Osteocyte (in vitro differentiated cells): Measurements from ENCODE around the gene PKHD1. TPM values are rescaled to one million over a fixed set of nuclear protein-coding genes. Genes with fewer than 3 reads are reported as not detected.
"Not testable (repeated sequence)": the region's sequence is repeated elsewhere in the genome, so short reads cannot be mapped to it uniquely, and the experiment has no call there.

Source experiments
- DNase-seq: peaks from one replicate; pipeline ENCODE4 v3.0.0; 2021; ENCODE audit warnings: mixed read lengths; ENCODE audit not compliant: unreplicated experiment; ENCODE audit errors: extremely low spot score
- H3K27ac Mint-ChIP-seq: one replicate; pipeline ENCODE4 v1.8.0; 2021; ENCODE audit warnings: mild to moderate bottlenecking, mixed read lengths; ENCODE audit not compliant: unreplicated experiment
- H3K27me3 Mint-ChIP-seq: one replicate; pipeline ENCODE4 v1.8.0; 2021; ENCODE audit warnings: mixed read lengths; ENCODE audit not compliant: unreplicated experiment
- H3K36me3 Mint-ChIP-seq: one replicate; pipeline ENCODE4 v1.8.0; 2021; ENCODE audit warnings: mixed read lengths; ENCODE audit not compliant: unreplicated experiment
- H3K4me1 Mint-ChIP-seq: one replicate; pipeline ENCODE4 v1.8.0; 2021; ENCODE audit warnings: mixed read lengths; ENCODE audit not compliant: unreplicated experiment
- H3K4me3 Mint-ChIP-seq: one replicate; pipeline ENCODE4 v1.8.0; 2021; ENCODE audit warnings: mild to moderate bottlenecking, moderate library complexity, mixed read lengths; ENCODE audit not compliant: unreplicated experiment
- H3K9me3 Mint-ChIP-seq: one replicate; pipeline ENCODE4 v1.8.0; 2021; ENCODE audit warnings: mixed read lengths; ENCODE audit not compliant: unreplicated experiment
- total RNA-seq: library from RNA; stranded (reverse); gene quantifications from 2 replicates; pipeline ENCODE4 v1.2.1, GENCODE V29; 2021
- TF ChIP-seq, protein P1 (sequence below): fragments of 200-600 bp; sonication (generic); IDR thresholded peaks from 2 replicates; pipeline ENCODE4 v1.5.0; 2021; ENCODE audit warnings: antibody characterized with exemption, mild to moderate bottlenecking, moderate library complexity

PKHD1 gene
- total RNA-seq, 1 donor from 2014 or later = not detected

DNA sequence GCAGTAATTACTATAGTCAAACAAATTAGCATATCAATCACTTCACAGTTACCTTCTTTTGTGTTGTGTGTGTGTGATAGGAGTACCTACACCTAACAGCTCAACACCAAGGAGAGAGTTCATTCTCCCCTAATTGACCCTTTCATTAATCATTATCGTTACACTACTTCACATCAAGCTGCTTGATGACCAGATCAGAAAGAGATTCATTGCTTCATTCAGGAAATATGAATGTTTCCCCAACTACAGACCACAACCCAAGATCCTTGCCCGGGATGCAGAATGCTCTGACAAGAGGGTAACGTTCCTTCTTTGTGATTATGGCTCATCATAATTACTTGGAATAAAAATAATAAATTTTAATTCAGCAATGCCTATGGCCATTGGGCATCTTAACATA is 132.7 kb downstream of the PKHD1 start:
- no peak for DNase-seq
- H3K9me3 Mint-ChIP-seq = no peaks in the 10 kb centered on the region
- no peak overlapping the region for H3K27ac Mint-ChIP-seq
- peaks cover 5% of the 10 kb centered on the region for H3K27me3 Mint-ChIP-seq
- H3K36me3 Mint-ChIP-seq = no peaks in the 10 kb centered on the region
- no peak overlapping the region for H3K4me3 Mint-ChIP-seq
- TF ChIP-seq, protein P1, sequence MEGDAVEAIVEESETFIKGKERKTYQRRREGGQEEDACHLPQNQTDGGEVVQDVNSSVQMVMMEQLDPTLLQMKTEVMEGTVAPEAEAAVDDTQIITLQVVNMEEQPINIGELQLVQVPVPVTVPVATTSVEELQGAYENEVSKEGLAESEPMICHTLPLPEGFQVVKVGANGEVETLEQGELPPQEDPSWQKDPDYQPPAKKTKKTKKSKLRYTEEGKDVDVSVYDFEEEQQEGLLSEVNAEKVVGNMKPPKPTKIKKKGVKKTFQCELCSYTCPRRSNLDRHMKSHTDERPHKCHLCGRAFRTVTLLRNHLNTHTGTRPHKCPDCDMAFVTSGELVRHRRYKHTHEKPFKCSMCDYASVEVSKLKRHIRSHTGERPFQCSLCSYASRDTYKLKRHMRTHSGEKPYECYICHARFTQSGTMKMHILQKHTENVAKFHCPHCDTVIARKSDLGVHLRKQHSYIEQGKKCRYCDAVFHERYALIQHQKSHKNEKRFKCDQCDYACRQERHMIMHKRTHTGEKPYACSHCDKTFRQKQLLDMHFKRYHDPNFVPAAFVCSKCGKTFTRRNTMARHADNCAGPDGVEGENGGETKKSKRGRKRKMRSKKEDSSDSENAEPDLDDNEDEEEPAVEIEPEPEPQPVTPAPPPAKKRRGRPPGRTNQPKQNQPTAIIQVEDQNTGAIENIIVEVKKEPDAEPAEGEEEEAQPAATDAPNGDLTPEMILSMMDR = no peak
- no peaks in the 10 kb centered on the region for H3K4me1 Mint-ChIP-seq

DNA sequence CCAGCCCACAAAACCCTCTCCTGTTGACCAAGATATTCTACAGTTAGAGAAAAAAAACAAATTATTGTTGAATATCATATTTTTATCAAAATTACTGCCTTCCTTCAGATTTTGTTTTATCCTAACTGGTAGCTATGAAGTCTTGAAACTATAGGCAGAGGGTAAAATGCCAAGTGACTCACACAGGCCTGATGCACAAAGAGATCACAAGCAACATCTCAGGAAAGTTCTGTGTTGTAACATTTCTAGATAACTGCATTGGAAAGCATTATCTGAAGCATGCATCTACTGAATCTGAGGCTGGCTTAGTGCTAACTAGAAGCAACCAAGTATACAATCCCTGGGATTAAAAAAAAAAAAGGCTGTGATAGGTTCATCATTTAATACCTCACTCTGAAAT is 134.2 kb downstream of the PKHD1 start:
- Mint-ChIP-seq H3K4me1 (no peaks in the 10 kb centered on the region), H3K4me3 (no peak overlapping the region), H3K36me3 (no peaks in the 10 kb centered on the region), H3K27ac (no peak overlapping the region), H3K27me3 (peaks cover 5% of the 10 kb centered on the region), H3K9me3 (no peaks in the 10 kb centered on the region)
- no peak for DNase-seq
- TF ChIP-seq, protein P1 = no peak

DNA sequence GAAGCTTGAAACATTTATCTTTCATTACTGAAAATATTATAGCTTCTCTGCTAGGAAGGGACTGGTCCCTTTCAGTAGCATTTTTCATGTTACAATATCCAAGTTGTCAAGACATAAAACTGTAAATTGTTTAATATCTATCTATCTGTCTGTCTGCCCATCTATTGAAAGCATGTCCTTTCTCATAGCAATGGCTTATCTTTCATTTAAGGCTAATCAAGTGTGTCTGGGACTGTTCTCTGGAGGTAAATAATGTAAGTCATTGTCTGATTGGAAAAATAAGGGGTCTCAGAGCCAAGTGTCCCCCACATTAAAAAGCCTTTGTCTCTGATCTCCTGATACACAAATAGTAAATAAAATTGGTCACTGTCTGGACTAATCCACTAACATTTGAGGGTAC is 135.5 kb downstream of the PKHD1 start:
- Mint-ChIP-seq H3K9me3 (no peaks in the 10 kb centered on the region), H3K4me3 (no peak overlapping the region), H3K4me1 (no peaks in the 10 kb centered on the region), H3K27me3 (peaks cover 5% of the 10 kb centered on the region), H3K27ac (no peak overlapping the region), H3K36me3 (no peaks in the 10 kb centered on the region)
- no peak for DNase-seq
- TF ChIP-seq, protein P1 = no peak

DNA sequence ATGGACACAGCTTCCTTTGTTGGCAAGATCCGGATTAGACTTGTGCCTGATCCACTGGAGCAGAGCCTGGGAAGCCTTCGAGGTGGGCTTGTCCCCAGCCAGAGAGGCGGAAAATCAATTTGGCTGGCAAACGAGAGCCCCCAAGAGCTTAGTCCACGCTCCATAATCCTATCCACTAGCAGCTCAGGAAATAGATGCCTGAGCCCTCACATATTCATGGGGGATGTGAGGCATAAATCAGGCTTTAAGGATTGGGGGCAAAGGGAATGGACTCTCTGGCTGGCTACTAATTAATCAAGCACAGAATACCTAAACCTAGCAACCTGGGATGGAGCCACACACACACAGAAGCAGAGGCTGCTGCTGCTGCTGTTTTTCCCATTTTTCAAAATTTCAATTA is 137.9 kb downstream of the PKHD1 start:
- TF ChIP-seq, protein P1 = no peak
- no peaks in the 10 kb centered on the region for H3K36me3 Mint-ChIP-seq
- H3K27ac Mint-ChIP-seq = no peak overlapping the region
- H3K4me3 Mint-ChIP-seq = no peak overlapping the region
- no peaks in the 10 kb centered on the region for H3K4me1 Mint-ChIP-seq
- H3K27me3 Mint-ChIP-seq = peaks cover 5% of the 10 kb centered on the region
- H3K9me3 Mint-ChIP-seq = no peaks in the 10 kb centered on the region
- no peak for DNase-seq

DNA sequence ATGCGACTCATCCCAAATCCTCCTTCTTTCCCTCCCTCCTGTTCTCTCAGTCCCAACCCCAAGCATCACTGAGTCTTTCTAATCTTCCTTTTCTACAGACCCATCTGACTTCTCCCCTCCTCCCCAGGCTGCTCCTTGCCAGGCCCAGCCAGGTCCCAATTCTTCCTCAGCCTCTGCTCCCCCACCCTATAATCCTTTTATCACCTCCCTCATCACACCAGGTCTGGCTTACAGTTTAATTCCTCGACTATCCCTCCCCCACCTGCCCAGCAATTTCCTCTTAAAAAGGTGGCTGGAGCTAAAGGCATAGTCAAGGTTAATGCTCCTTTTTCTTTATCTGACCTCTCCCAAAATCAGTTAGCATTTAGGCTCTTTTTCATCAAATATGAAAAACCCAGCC is 147.7 kb downstream of the PKHD1 start:
- DNase-seq, H3K4me1 Mint-ChIP-seq, H3K9me3 Mint-ChIP-seq, H3K36me3 Mint-ChIP-seq, H3K4me3 Mint-ChIP-seq, H3K27me3 Mint-ChIP-seq, H3K27ac Mint-ChIP-seq: not testable (repeated sequence)
